ENCODE measurements around the gene SPATS2.

SPATS2 gene

GRCh38 chr12:49543914-49544815 is 176.9 kb downstream of the SPATS2 start:
- DNase-seq, result no peak

GRCh38 chr12:49545815-49546214 is 178.6 kb downstream of the SPATS2 start:
- DNase-seq, result no peak

GRCh38 chr12:49546481-49546880 is 179.2 kb downstream of the SPATS2 start:
- DNase-seq, result no peak

GRCh38 chr12:49547090-49547690 is 179.9 kb downstream of the SPATS2 start:
- no peak for DNase-seq

- no peak for DNase-seq
Measured at GRCh38 chr12:49548481-49548821, 181.2 kb downstream of the SPATS2 start.

- no peak for DNase-seq
Measured at GRCh38 chr12:49548822-49549648, 181.8 kb downstream of the SPATS2 start.

- DNase-seq, result peak; percentile 84
Measured at GRCh38 chr12:49549735-49550692, 182.8 kb downstream of the SPATS2 start.

- DNase-seq, result no peak
Measured at GRCh38 chr12:49550693-49551252, 183.5 kb downstream of the SPATS2 start.

GRCh38 chr12:49552014-49552413 is 184.8 kb downstream of the SPATS2 start:
- DNase-seq, result no peak

GRCh38 chr12:49552425-49552824 is 185.2 kb downstream of the SPATS2 start:
- no peak for DNase-seq

GRCh38 chr12:49552899-49553298 is 185.6 kb downstream of the SPATS2 start:
- DNase-seq, result no peak

- peak; percentile 27 for DNase-seq
Measured at GRCh38 chr12:49553512-49554088, 186.3 kb downstream of the SPATS2 start.

GRCh38 chr12:49554266-49554665 is 187.0 kb downstream of the SPATS2 start:
- DNase-seq, result no peak

GRCh38 chr12:49555631-49556390 is 188.5 kb downstream of the SPATS2 start:
- no peak for DNase-seq

GRCh38 chr12:49556391-49557186 is 189.3 kb downstream of the SPATS2 start:
- no peak for DNase-seq

- no peak for DNase-seq
Measured at GRCh38 chr12:49557187-49557916, 190.1 kb downstream of the SPATS2 start.

GRCh38 chr12:49557917-49558215 is 190.6 kb downstream of the SPATS2 start:
- DNase-seq, result no peak

- no peak for DNase-seq
Measured at GRCh38 chr12:49558526-49558925, 191.3 kb downstream of the SPATS2 start.

GRCh38 chr12:49559011-49559675 is 191.9 kb downstream of the SPATS2 start:
- no peak for DNase-seq

Data from DMS79 treated with DMSO at 0.1 percent for 48 hours (cell line).